Astrocyte of the cerebellum (primary cell): ENCODE measurements around the gene HMCN2.
"Not testable (repeated sequence)": the region's sequence is repeated elsewhere in the genome, so short reads cannot be mapped to it uniquely, and the experiment has no call there.

ENCODE experiments used
- DNase-seq: peaks from one replicate; pipeline ENCODE4 v3.0.0-alpha.2; 2011; ENCODE audit warnings: low read depth
- H3K4me3 ChIP-seq: 2 replicates; pipeline ENCODE4 v1.5.1; 2011; ENCODE audit warnings: mild to moderate bottlenecking, low read depth, low read length, moderate library complexity
- in situ Hi-C: cut with HindIII; loops from 2 replicates; pipeline ENCODE4 v1.10.0; 2017; ENCODE audit warnings: low sequenced_read_pairs
- TF ChIP-seq, protein P1 (sequence below): IDR thresholded peaks from 2 replicates; pipeline ENCODE4 v1.5.1; 2012; ENCODE audit warnings: low read length, low read depth, moderate library complexity, mild to moderate bottlenecking; ENCODE audit errors: missing control alignments

Gene HMCN2

GRCh38 chr9:130432796-130433167 is 167.2 kb downstream of the HMCN2 start:
- in situ Hi-C loops, result no loop called here
- peak overlapping the region; percentile 32 for H3K4me3 ChIP-seq
- no peak for DNase-seq
- TF ChIP-seq, protein P1, sequence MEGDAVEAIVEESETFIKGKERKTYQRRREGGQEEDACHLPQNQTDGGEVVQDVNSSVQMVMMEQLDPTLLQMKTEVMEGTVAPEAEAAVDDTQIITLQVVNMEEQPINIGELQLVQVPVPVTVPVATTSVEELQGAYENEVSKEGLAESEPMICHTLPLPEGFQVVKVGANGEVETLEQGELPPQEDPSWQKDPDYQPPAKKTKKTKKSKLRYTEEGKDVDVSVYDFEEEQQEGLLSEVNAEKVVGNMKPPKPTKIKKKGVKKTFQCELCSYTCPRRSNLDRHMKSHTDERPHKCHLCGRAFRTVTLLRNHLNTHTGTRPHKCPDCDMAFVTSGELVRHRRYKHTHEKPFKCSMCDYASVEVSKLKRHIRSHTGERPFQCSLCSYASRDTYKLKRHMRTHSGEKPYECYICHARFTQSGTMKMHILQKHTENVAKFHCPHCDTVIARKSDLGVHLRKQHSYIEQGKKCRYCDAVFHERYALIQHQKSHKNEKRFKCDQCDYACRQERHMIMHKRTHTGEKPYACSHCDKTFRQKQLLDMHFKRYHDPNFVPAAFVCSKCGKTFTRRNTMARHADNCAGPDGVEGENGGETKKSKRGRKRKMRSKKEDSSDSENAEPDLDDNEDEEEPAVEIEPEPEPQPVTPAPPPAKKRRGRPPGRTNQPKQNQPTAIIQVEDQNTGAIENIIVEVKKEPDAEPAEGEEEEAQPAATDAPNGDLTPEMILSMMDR, result no peak

DNA sequence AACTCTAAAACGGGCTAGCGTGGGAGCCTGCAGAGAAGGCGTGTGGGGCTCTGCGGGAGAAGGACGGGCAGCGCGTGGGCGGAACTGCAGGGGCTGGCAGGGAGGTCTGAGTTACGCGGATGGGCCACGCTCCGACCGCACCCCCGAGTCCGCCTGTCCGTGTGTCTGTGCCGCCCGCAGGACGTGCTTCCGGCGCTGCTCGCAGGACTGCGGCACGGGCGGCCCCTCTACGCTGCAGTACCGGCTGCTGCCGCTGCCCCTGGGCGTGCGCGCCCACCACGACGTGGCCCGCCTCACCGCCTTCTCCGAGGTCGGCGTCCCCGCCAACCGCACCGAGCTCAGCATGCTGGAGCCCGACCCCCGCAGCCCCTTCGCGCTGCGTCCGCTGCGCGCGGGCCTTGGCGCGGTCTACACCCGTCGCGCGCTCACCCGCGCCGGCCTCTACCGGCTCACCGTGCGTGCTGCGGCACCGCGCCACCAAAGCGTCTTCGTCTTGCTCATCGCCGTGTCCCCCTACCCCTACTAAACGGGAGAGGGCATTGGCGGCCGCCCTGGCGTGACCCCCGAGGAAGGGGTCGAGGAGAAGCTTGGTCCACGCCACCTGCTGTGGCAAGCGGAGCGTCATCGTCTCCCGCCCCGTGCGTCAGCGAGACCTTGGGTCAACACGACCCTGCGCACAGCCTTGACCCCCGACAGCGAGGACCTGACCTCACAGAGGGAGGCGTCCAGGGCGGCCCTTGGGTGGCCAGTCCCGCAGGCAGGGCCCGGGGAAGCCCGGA is 167.8 kb downstream of the HMCN2 start:
- in situ Hi-C loops, result no loop called here
- DNase-seq, result no peak
- peak overlapping the region; percentile 32 for H3K4me3 ChIP-seq
- TF ChIP-seq, protein P1, result peak; percentile 55

- no peak for DNase-seq
- no peak overlapping the region for H3K4me3 ChIP-seq
- in situ Hi-C loops, result no loop called here
- TF ChIP-seq, protein P1, result no peak
These were observed 168.3 kb downstream of the HMCN2 start for GRCh38 chr9:130433947-130434262.

DNA sequence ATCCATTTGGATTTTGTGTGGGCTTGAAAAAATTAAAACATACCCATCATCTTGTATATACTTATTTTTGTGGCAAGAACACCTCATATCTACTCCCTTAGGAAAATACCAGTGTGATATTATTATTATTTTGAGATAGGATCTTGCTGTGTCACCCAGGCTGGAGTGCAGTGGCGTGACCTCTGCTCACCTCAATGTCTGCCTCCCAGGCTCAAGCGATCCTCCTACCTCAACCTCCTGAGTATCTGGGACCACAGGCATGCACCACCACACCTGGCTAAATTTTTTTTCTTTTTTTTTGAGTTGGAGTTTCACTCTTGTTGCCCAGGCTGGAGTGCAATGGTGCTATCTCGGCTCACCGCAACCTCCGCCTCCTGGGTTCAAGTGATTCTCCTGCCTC is 169.1 kb downstream of the HMCN2 start:
- DNase-seq, in situ Hi-C loops, H3K4me3 ChIP-seq: not testable (repeated sequence)

- H3K4me3 ChIP-seq, result no peak overlapping the region
- TF ChIP-seq, protein P1, result no peak
- in situ Hi-C loops, result no loop called here
- DNase-seq, result no peak
These were observed 171.6 kb downstream of the HMCN2 start for GRCh38 chr9:130437011-130437789.

DNA sequence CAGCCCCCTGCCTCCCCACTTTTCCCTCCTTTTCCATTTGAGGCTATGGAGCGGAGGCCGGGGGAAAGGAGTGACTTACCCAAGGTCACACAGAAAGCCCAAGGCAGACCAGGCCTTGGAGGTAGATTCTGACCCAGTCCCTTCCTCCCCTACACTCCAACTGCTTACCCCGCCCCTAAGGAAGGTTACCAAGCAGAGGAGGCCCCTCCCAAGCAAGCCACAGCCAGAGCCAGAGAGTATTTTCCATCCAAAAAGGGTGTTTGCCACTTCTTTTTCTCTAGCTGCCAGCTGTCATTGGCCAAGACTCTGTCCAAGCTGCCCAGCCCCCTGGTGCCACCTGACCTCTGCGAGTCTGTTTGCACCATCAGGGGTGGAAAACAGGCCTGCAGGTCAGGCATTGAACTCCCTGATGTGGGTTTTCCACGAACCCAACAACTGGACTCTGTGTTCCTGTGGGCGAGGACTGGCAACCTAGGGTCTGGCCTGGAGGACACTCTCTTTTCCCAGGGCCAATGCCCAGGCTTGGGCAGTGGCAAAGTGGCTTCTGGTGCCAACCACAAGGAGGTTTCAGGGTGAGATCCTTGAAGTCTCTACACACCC is 172.9 kb downstream of the HMCN2 start:
- no peak overlapping the region for H3K4me3 ChIP-seq
- in situ Hi-C loops, result no loop called here
- TF ChIP-seq, protein P1, result no peak
- DNase-seq, result no peak

DNA sequence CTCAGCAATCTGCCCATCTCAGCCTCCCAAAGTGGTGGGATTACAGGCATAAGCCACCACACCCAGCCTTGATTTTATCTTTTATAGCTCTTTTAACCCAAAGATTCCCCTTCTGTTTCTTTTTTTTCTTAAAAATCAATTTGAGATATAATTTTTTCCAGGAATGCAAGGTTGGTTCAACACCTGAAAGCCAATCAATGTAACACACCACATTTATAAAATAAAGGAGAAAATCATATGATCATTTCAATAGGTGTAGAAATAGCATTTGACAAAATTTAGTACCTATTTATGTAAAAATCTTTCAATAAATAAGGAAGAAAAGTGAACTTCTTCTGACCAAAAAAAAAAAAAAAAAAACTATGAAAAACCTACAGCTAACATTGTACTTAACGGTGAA is 175.5 kb downstream of the HMCN2 start:
- no peak for DNase-seq
- in situ Hi-C loops, result no loop called here
- TF ChIP-seq, protein P1, result no peak

More for the DNA sequence above, 175.5 kb downstream of the HMCN2 start:
- H3K4me3 ChIP-seq, result no peak overlapping the region
